Measurements from ENCODE around the gene DYNC2LI1. TPM values are rescaled to one million over a fixed set of nuclear protein-coding genes. Genes with fewer than 3 reads are reported as not detected.

The DYNC2LI1 gene
- total RNA-seq, 4 donors from 2014 or later: 19.5 to 37.3 (median 33.1) TPM

- DNase-seq (ENCODE audit: low spot score in 2 of 2): no peak
- WGBS, 2 donors: 82 to 86% methylated on average over 17 to 20 of the region's 20 CpGs
- TF ChIP-seq CTCF (IDR thresholded peaks at IDR 0.05) (no peak), EP300 (IDR thresholded peaks at IDR 0.05) (no peak), POLR2A (IDR thresholded peaks at IDR 0.05) (no peak)
- no peak overlapping the region for H3K4me3 ChIP-seq
- no peaks in the 10 kb centered on the region for H3K9me3 ChIP-seq
- no peaks in the 10 kb centered on the region for H3K4me1 ChIP-seq
- no peaks in the 10 kb centered on the region for H3K36me3 ChIP-seq
- H3K27ac ChIP-seq: no peak overlapping the region
- H3K27me3 ChIP-seq: peaks cover 0 to 9% of the 10 kb centered on the region in 2 donors
Observed at GRCh38 chr2:43851011-43851980, 77.5 kb downstream of the DYNC2LI1 start.

- DNase-seq (ENCODE audit: low spot score in 2 of 2): no peak
- H3K36me3 ChIP-seq: no peaks in the 10 kb centered on the region
- H3K4me3 ChIP-seq: no peak overlapping the region
- no peak overlapping the region for H3K27ac ChIP-seq
- no peaks in the 10 kb centered on the region for H3K4me1 ChIP-seq
- H3K9me3 ChIP-seq: no peaks in the 10 kb centered on the region
- TF ChIP-seq CTCF (IDR thresholded peaks at IDR 0.05) (no peak), EP300 (IDR thresholded peaks at IDR 0.05) (no peak), POLR2A (IDR thresholded peaks at IDR 0.05) (no peak)
- H3K27me3 ChIP-seq: peaks cover 0 to 9% of the 10 kb centered on the region in 2 donors
- 90 to 92% methylated on average over 19 to 21 of the region's 21 CpGs for WGBS, 2 donors
Observed at GRCh38 chr2:43852196-43852730, 78.4 kb downstream of the DYNC2LI1 start.

- H3K9me3 ChIP-seq: no peaks in the 10 kb centered on the region
- no peak for TF ChIP-seq POLR2A (IDR thresholded peaks at IDR 0.05)
- TF ChIP-seq EP300 (IDR thresholded peaks at IDR 0.05): no peak
- TF ChIP-seq CTCF (IDR thresholded peaks at IDR 0.05): no peak
- WGBS, 2 donors: 75 to 81% methylated on average over 10 of the region's 10 CpGs
- H3K4me3 ChIP-seq: no peak overlapping the region
- peaks cover 0 to 9% of the 10 kb centered on the region in 2 donors for H3K27me3 ChIP-seq
- H3K27ac ChIP-seq: no peak overlapping the region
- no peaks in the 10 kb centered on the region for H3K4me1 ChIP-seq
- no peak for DNase-seq (ENCODE audit: low spot score in 2 of 2)
- no peaks in the 10 kb centered on the region for H3K36me3 ChIP-seq
Observed at GRCh38 chr2:43853141-43854081, 79.6 kb downstream of the DYNC2LI1 start.

- Histone ChIP-seq H3K4me3 (no peak overlapping the region), H3K4me1 (no peaks in the 10 kb centered on the region), H3K27me3 (peaks cover 0 to 9% of the 10 kb centered on the region in 2 donors), H3K9me3 (no peaks in the 10 kb centered on the region), H3K27ac (no peak overlapping the region), H3K36me3 (no peaks in the 10 kb centered on the region)
- DNase-seq (ENCODE audit: low spot score in 2 of 2): no peak
- WGBS, 2 donors: 61 to 79% methylated on average over 3 of the region's 3 CpGs
- TF ChIP-seq EP300 (IDR thresholded peaks at IDR 0.05): no peak
Observed at GRCh38 chr2:43854671-43855070, 80.8 kb downstream of the DYNC2LI1 start.

- DNase-seq (ENCODE audit: low spot score in 2 of 2): no peak
- H3K27me3 ChIP-seq: peaks cover 0 to 9% of the 10 kb centered on the region in 2 donors
- TF ChIP-seq CTCF (IDR thresholded peaks at IDR 0.05) (no peak), EP300 (IDR thresholded peaks at IDR 0.05) (no peak), POLR2A (IDR thresholded peaks at IDR 0.05) (no peak)
- H3K9me3 ChIP-seq: no peaks in the 10 kb centered on the region
- H3K27ac ChIP-seq: no peak overlapping the region
- no peak overlapping the region for H3K4me3 ChIP-seq
- no peaks in the 10 kb centered on the region for H3K36me3 ChIP-seq
- WGBS, 2 donors: 78 to 84% methylated on average over 2 of the region's 2 CpGs
- no peaks in the 10 kb centered on the region for H3K4me1 ChIP-seq
Observed at GRCh38 chr2:43855292-43855691, 81.5 kb downstream of the DYNC2LI1 start.

Data from tibial nerve (tissue), 4 donors.